H1 (cell line): ENCODE measurements around the gene TNFRSF8. TPM values are rescaled to one million over a fixed set of nuclear protein-coding genes. Genes with fewer than 3 reads are reported as not detected.

ENCODE experiments used
- CTCF ChIA-PET: fragments of 300-600 bp; sonication (Branson Sonifier 250); formaldehyde crosslinking; loops from one replicate; lab custom pipeline; 2021; ENCODE audit not compliant: partially characterized antibody; lab: Charles Lee
- POLR2A ChIA-PET: fragments of 300-600 bp; sonication (Branson Sonifier 250); formaldehyde crosslinking; loops from one replicate; lab custom pipeline; 2021; ENCODE audit warnings: inconsistent platforms; ENCODE audit not compliant: partially characterized antibody; lab: Charles Lee
- DNase-seq, 2 experiments: peaks; one replicate each; pipeline versions ENCODE4 v3.0.0 to v3.0.0-alpha.2; 2010 to 2022; ENCODE audit warnings: low spot score in 2 of 2, low read depth in 1 of 2, mixed read lengths in 1 of 2
- FAIRE-seq: peaks from 2 replicates; lab custom pipeline; 2011; peaks lifted over from hg19 to GRCh38; lab: Jason Lieb, UNC
- H2AFZ ChIP-seq: 2 replicates; pipeline ENCODE4 v1.8.1; 2012; ENCODE audit warnings: low read length, inconsistent platforms
- H2AK5ac ChIP-seq: 2 replicates; pipeline ENCODE4 v1.6.1; 2013; ENCODE audit warnings: low read depth, low read length
- H2BK120ac ChIP-seq: replicated peaks from 2 replicates; pipeline ENCODE3; 2013; ENCODE audit warnings: low read depth, low read length, inconsistent platforms
- H2BK12ac ChIP-seq: 2 replicates; pipeline ENCODE4 v1.6.1; 2013; ENCODE audit warnings: low read depth, low read length
- H2BK15ac ChIP-seq: 2 replicates; pipeline ENCODE4 v1.6.1; 2013; ENCODE audit warnings: low read length
- H2BK20ac ChIP-seq: 2 replicates; pipeline ENCODE4 v1.6.1; 2013; ENCODE audit warnings: low read length
- H2BK5ac ChIP-seq: 2 replicates; pipeline ENCODE4 v1.6.1; 2013; ENCODE audit warnings: low read depth, low read length
- H3K14ac ChIP-seq: 2 replicates; pipeline ENCODE4 v1.6.1; 2013; ENCODE audit warnings: inconsistent platforms; ENCODE audit not compliant: insufficient read length
- H3K18ac ChIP-seq: 2 replicates; pipeline ENCODE4 v1.6.1; 2013; ENCODE audit warnings: low read length; ENCODE audit errors: extremely low read depth
- H3K23ac ChIP-seq: 2 replicates; pipeline ENCODE4 v1.6.1; 2013; ENCODE audit warnings: inconsistent platforms; ENCODE audit not compliant: insufficient read length
- H3K23me2 ChIP-seq: 2 replicates; pipeline ENCODE4 v1.6.1; 2013; ENCODE audit warnings: low read depth, low read length
- H3K27ac ChIP-seq: 2 replicates; pipeline ENCODE4 v1.6.1; 2011; ENCODE audit warnings: low read depth, low read length, inconsistent platforms
- H3K27me3 ChIP-seq, 4 experiments: replicated peaks in 1 of 4; 1 replicate in 1 of 4; 2 replicates in 3 of 4; pipeline versions ENCODE4 v1.6.1 to v1.8.1; 2011 to 2013; ENCODE audit warnings: low read length in 3 of 4, mild to moderate bottlenecking in 3 of 4, inconsistent platforms in 2 of 4, mixed read lengths in 2 of 4, moderate library complexity in 1 of 4; ENCODE audit not compliant: control insufficient read depth in 3 of 4, insufficient read depth in 3 of 4; ENCODE audit errors: extremely low read depth in 1 of 4
- H3K36me3 ChIP-seq, 4 experiments: 2 replicates each; pipeline versions ENCODE4 v1.6.1 to v1.8.1; 2011 to 2013; ENCODE audit warnings: mild to moderate bottlenecking in 4 of 4, low read length in 3 of 4, moderate library complexity in 2 of 4, control low read depth in 1 of 4, inconsistent platforms in 1 of 4; ENCODE audit not compliant: insufficient read depth in 4 of 4, control insufficient read depth in 2 of 4
- H3K4ac ChIP-seq: replicated peaks from 2 replicates; pipeline ENCODE3; 2013; ENCODE audit warnings: low read length, low read depth, mixed read lengths, inconsistent platforms; ENCODE audit not compliant: insufficient read length
- H3K4me1 ChIP-seq, 4 experiments: replicated peaks in 1 of 4; 1 replicate in 1 of 4; 2 replicates in 3 of 4; pipeline versions ENCODE4 v1.6.1 to v1.8.1; 2011 to 2013; ENCODE audit warnings: low read length in 3 of 4, inconsistent platforms in 2 of 4, mixed read lengths in 1 of 4; ENCODE audit not compliant: insufficient read depth in 4 of 4, control insufficient read depth in 3 of 4
- H3K4me2 ChIP-seq, 2 experiments: 2 replicates each; pipeline versions ENCODE4 v1.6.1 to v1.8.1; 2011 to 2013; ENCODE audit warnings: low read depth in 2 of 2, low read length in 2 of 2, control low read depth in 1 of 2, inconsistent platforms in 1 of 2, mild to moderate bottlenecking in 1 of 2; ENCODE audit not compliant: insufficient read depth in 1 of 2
- H3K4me3 ChIP-seq, 4 experiments: fragments of 200-600, 300-600 bp in 1 of 4; sonication (generic), shearing (Covaris generic), sonication (Bioruptor Twin) in 1 of 4; 2 replicates each; pipeline versions ENCODE4 v1.5.1 to v1.8.1; 2011 to 2016; ENCODE audit warnings: low read length in 4 of 4, low read depth in 3 of 4, control low read depth in 2 of 4, inconsistent platforms in 2 of 4, mild to moderate bottlenecking in 2 of 4, mixed read lengths in 1 of 4, moderate library complexity in 1 of 4; ENCODE audit not compliant: insufficient read depth in 2 of 4; ENCODE audit errors: extremely low read depth in 1 of 4
- H3K56ac ChIP-seq: replicated peaks from 2 replicates; pipeline ENCODE3; 2013; ENCODE audit warnings: low read depth, mild to moderate bottlenecking, mixed read lengths, low read length, inconsistent platforms; ENCODE audit not compliant: insufficient read length
- H3K79me1 ChIP-seq: 2 replicates; pipeline ENCODE4 v1.6.1; 2013; ENCODE audit warnings: low read depth, low read length, control low read depth
- H3K79me2 ChIP-seq, 2 experiments: 2 replicates each; pipeline versions ENCODE4 v1.6.1 to v1.8.1; 2012 to 2013; ENCODE audit warnings: low read length in 2 of 2, mild to moderate bottlenecking in 2 of 2, inconsistent platforms in 1 of 2; ENCODE audit not compliant: insufficient read depth in 2 of 2, control insufficient read depth in 1 of 2
- H3K9ac ChIP-seq, 4 experiments: replicated peaks in 1 of 4; 1 replicate in 1 of 4; 2 replicates in 3 of 4; pipeline versions ENCODE4 v1.6.1 to v1.8.1; 2011 to 2013; ENCODE audit warnings: low read depth in 3 of 4, low read length in 3 of 4, control low read depth in 2 of 4, mild to moderate bottlenecking in 2 of 4, moderate library complexity in 2 of 4, inconsistent platforms in 1 of 4; ENCODE audit errors: extremely low read depth in 1 of 4
- H3K9me3 ChIP-seq, 2 experiments: 2 replicates each; pipeline versions ENCODE4 v1.6.1 to v1.8.1; 2012 to 2013; ENCODE audit warnings: mild to moderate bottlenecking in 2 of 2, moderate library complexity in 2 of 2, control low read depth in 1 of 2, inconsistent platforms in 1 of 2, low read depth in 1 of 2, low read length in 1 of 2, mixed read lengths in 1 of 2; ENCODE audit not compliant: insufficient read depth in 2 of 2
- H4K20me1 ChIP-seq, 2 experiments: replicated peaks in 1 of 2; 2 replicates each; pipeline versions ENCODE3 to v1.8.1; 2011 to 2013; ENCODE audit warnings: inconsistent platforms in 2 of 2, low read length in 2 of 2, mild to moderate bottlenecking in 1 of 2; ENCODE audit not compliant: insufficient read depth in 2 of 2, control insufficient read depth in 1 of 2
- H4K5ac ChIP-seq: 2 replicates; pipeline ENCODE4 v1.6.1; 2013; ENCODE audit warnings: low read length, low read depth, mixed read lengths, inconsistent platforms; ENCODE audit not compliant: insufficient read length
- H4K8ac ChIP-seq: 2 replicates; pipeline ENCODE4 v1.8.0; 2013; ENCODE audit warnings: mild to moderate bottlenecking, moderate library complexity, low read length, inconsistent platforms; ENCODE audit not compliant: insufficient read depth; ENCODE audit errors: extremely low read depth
- H4K91ac ChIP-seq: replicated peaks from 2 replicates; pipeline ENCODE3; 2013; ENCODE audit warnings: low read length, mixed read lengths, inconsistent platforms; ENCODE audit not compliant: insufficient read length
- ASH2L ChIP-seq: fragments of 200-600, 300-600 bp; sonication (generic); IDR thresholded peaks from one replicate; pipeline ENCODE4 v1.7.1; 2017; ENCODE audit warnings: low read length
- CEBPB ChIP-seq: IDR thresholded peaks from 2 replicates; pipeline ENCODE4 v1.6.1; 2012; ENCODE audit warnings: low read depth, low read length
- CREB1 ChIP-seq: IDR thresholded peaks from 2 replicates; pipeline ENCODE4 v1.6.1; 2012; ENCODE audit warnings: inconsistent platforms
- EGR1 ChIP-seq: IDR thresholded peaks from 2 replicates; pipeline ENCODE4 v1.6.1; 2011; ENCODE audit warnings: low read depth, low read length, borderline replicate concordance
- EZH2 ChIP-seq: fragments of 200-600 bp; sonication (generic); IDR thresholded peaks from 2 replicates; pipeline ENCODE4 v1.7.1; 2012; ENCODE audit warnings: low read depth, mild to moderate bottlenecking, moderate library complexity, low read length, inconsistent platforms; ENCODE audit not compliant: severe bottlenecking
- HDAC2 ChIP-seq, 2 experiments: fragments of 300-600 bp in 1 of 2; sonication (generic) in 1 of 2; IDR thresholded peaks; 2 replicates each; pipeline ENCODE4 v1.6.1; 2011 to 2012; ENCODE audit warnings: low read depth in 2 of 2, low read length in 2 of 2, mild to moderate bottlenecking in 2 of 2, moderate library complexity in 2 of 2, borderline replicate concordance in 1 of 2, inconsistent platforms in 1 of 2
- KDM1A ChIP-seq: fragments of 200-600, 300-600 bp; sonication (generic); IDR thresholded peaks from 2 replicates; pipeline ENCODE4 v1.7.1; 2016; ENCODE audit warnings: mild to moderate bottlenecking, low read length, borderline replicate concordance
- MAFK ChIP-seq: IDR thresholded peaks from 2 replicates; pipeline ENCODE4 v1.6.1; 2012; ENCODE audit warnings: low read depth, mild to moderate bottlenecking, improper control_type of control experiment, low read length
- SIX5 ChIP-seq: IDR thresholded peaks from 2 replicates; pipeline ENCODE4 v1.6.1; 2011; ENCODE audit warnings: mild to moderate bottlenecking, low read depth, low read length
- SP1 ChIP-seq: IDR thresholded peaks from 2 replicates; pipeline ENCODE4 v1.6.1; 2011; ENCODE audit warnings: low read depth, low read length
- SP4 ChIP-seq: IDR thresholded peaks from 2 replicates; pipeline ENCODE4 v1.6.1; 2012; ENCODE audit warnings: low read length, inconsistent platforms
- SUZ12 ChIP-seq: fragments of 200-600 bp; sonication (generic); IDR thresholded peaks from 2 replicates; pipeline ENCODE4 v1.6.1; 2012; ENCODE audit warnings: mild to moderate bottlenecking, inconsistent platforms, low read length, moderate library complexity, mixed read lengths
- TBP ChIP-seq: IDR thresholded peaks from 2 replicates; pipeline ENCODE4 v1.6.1; 2011; ENCODE audit warnings: low read depth, low read length, improper control_type of control experiment
- WGBS, 2 experiments: shearing (Covaris generic) in 1 of 2; methylation state at CpG; one replicate each; pipeline versions ENCODE4 v1.1.6 to v1.1.7; 2013 to 2015; ENCODE audit warnings: low lambda C conversion rate in 2 of 2, mixed read lengths in 2 of 2, inconsistent platforms in 1 of 2, low coverage in 1 of 2, missing lambda C conversion rate in 1 of 2; ENCODE audit not compliant: insufficient replicate concordance in 2 of 2, insufficient coverage in 1 of 2, insufficient read length in 1 of 2; ENCODE audit errors: extremely low coverage in 1 of 2, missing lambda C conversion rate in 1 of 2; 5-methylcytosine and 5-hydroxymethylcytosine counted together
- polyA plus RNA-seq, 7 experiments: library from polyadenylated mRNA; depleted of rRNA in 3 of 7; stranded (reverse) in 5 of 7; unstranded in 2 of 7; fragments of >200 nt in 5 of 7; fragments of 200-250 nt in 2 of 7; gene quantifications; 1 replicate in 5 of 7; 2 replicates in 1 of 7; 4 replicates in 1 of 7; pipeline versions ENCODE4 v1.2.1 to v1.2.3, GENCODE V29; 2011 to 2013; ENCODE audit warnings: missing spikeins in 2 of 7, mixed read lengths in 2 of 7
- total RNA-seq: library from RNA; stranded (reverse); fragmentation: NEBNext Ultra II Directional; extraction: Animal tissue kit (Norgen Biotek cat#: 25700); gene quantifications from 2 replicates; pipeline ENCODE4 v1.2.1, GENCODE V29; 2021

The TNFRSF8 gene
- total and polyA plus RNA-seq, 2 of the 8 experiments (the other 6 are each of a cell fraction or from before 2014, with no cell fraction given) = 23.2 to 32.7 TPM

- H2BK20ac ChIP-seq = 0 out of 2 replicates have a peak overlapping the region, but pooled peaks have one; percentile 72
- H3K23me2 ChIP-seq = 0 out of 2 replicates have a peak, but pooled peaks cover 4% of the 10 kb centered on the region
- H2BK5ac ChIP-seq = peak overlapping the region; percentile 75; the same call in 1 of the 2 replicates
- H2BK15ac ChIP-seq = no peak overlapping the region
- peak overlapping the region; percentile 13 for H2BK120ac ChIP-seq
- peak overlapping the region; percentile 77 for H4K8ac ChIP-seq
- peak overlapping the region; percentile 18 for H4K5ac ChIP-seq
- peaks cover 0 to 2% (median under 1%) of the 10 kb centered on the region in 4 experiments; a peak in 4 of 8 replicates for H3K36me3 ChIP-seq
- no peak for DNase-seq
- ChIA-PET POLR2A (interaction anchor here (1.0 to 3.9 kb wide), 12 partner anchors 10 to 171 kb away, joined by 3 to 12 read pairs (median 6); partner anchors contain the start of genes MFN2, MIIP and TNFRSF8), CTCF (interaction anchor here (0.9 to 5.1 kb wide), 19 partner anchors 8 to 132 kb away, joined by 3 to 59 read pairs (median 6); partner anchors contain the start of genes MIIP and TNFRSF8)
- H2BK12ac ChIP-seq = no peak overlapping the region
- H3K4me2 ChIP-seq = peak overlapping the region; percentile 35 to 61; a peak in 3 of 4 replicates
- H3K4ac ChIP-seq = no peak overlapping the region
- no peaks in the 10 kb centered on the region; a peak in 1 of 4 replicates for H3K9me3 ChIP-seq
- WGBS, 2 experiments = 19% methylated on average over 7 of the region's 7 CpGs; no CpG with 5 or more reads in 1 of the 2 experiments
- no peak overlapping the region for H3K23ac ChIP-seq
- no peaks in the 10 kb centered on the region for H3K27me3 ChIP-seq
- H2AFZ ChIP-seq = no peak overlapping the region
- no peak overlapping the region for H3K56ac ChIP-seq
- H2AK5ac ChIP-seq = 0 out of 2 replicates have a peak overlapping the region, but pooled peaks have one; percentile 45
- H3K14ac ChIP-seq = no peak overlapping the region
- peaks cover 0 to 2% of the 10 kb centered on the region in 2 experiments for H4K20me1 ChIP-seq
- peaks cover 3 to 22% (median 6%) of the 10 kb centered on the region in 4 experiments for H3K4me1 ChIP-seq
- no peak overlapping the region for H3K9ac ChIP-seq
- H3K79me1 ChIP-seq = no peaks in the 10 kb centered on the region
- peak overlapping the region; percentile 17; the same call in 1 of the 2 replicates for H3K18ac ChIP-seq
- peak overlapping the region in 1 of 4 experiments; percentile 44; a peak in 4 of 8 replicates for H3K4me3 ChIP-seq
- peak overlapping the region; percentile 25 for H4K91ac ChIP-seq
- FAIRE-seq = peak; percentile 86
- peaks cover 0 to 4% of the 10 kb centered on the region in 2 experiments; a peak in 1 of 4 replicates for H3K79me2 ChIP-seq
- no peak overlapping the region for H3K27ac ChIP-seq
- TF ChIP-seq HDAC2 (IDR thresholded peaks at IDR 0.05; ENCODE audit: borderline replicate concordance in 1 of 2, low read depth in 2 of 2, low read length in 2 of 2) = peak in 1 of 2 experiments; percentile 100; a peak in 3 of 4 replicates
- no peak for TF ChIP-seq EGR1
- no peak for TF ChIP-seq SP1
- TF ChIP-seq TBP = no peak
- TF ChIP-seq SIX5 = no peak
- 0 out of 2 replicates have a peak, but pooled peaks have one; percentile 44 for TF ChIP-seq SP4
- no peak for TF ChIP-seq ASH2L
- no peak for TF ChIP-seq EZH2
- no peak for TF ChIP-seq CEBPB
- 0 out of 2 replicates have a peak, but pooled peaks have one; percentile 2 for TF ChIP-seq CREB1
- TF ChIP-seq KDM1A = peak; percentile 100
- TF ChIP-seq MAFK = peak; percentile 28; the same call in 1 of the 2 replicates
- no peak for TF ChIP-seq SUZ12
Observed at GRCh38 chr1:12078575-12078937, 15.5 kb downstream of the TNFRSF8 start.
